SK-N-SH (cell line): Measurements from ENCODE around the gene LPA. TPM values are rescaled to one million over a fixed set of nuclear protein-coding genes. Genes with fewer than 3 reads are reported as not detected.

Experiments used
- CTCF ChIA-PET: fragments of 300-600, 350-600 bp; formaldehyde crosslinking; extraction: SDS; loops from one replicate; lab custom pipeline; 2021; lab: Yijun Ruan, JAX
- POLR2A ChIA-PET: fragments of 350-600 bp; sonication (Branson Sonifier 250); formaldehyde crosslinking; extraction: SDS; loops from one replicate; lab custom pipeline; 2020; ENCODE audit warnings: antibody characterized with exemption, inconsistent platforms; lab: Yijun Ruan, JAX
- DNase-seq: peaks from one replicate; pipeline ENCODE4 v3.0.0; 2012
- H2AFZ ChIP-seq: fragments of 200-600 bp; sonication (generic); 2 replicates; pipeline ENCODE4 v1.8.1; 2016; ENCODE audit warnings: antibody characterized with exemption, mild to moderate bottlenecking, low read depth
- H3F3A ChIP-seq: fragments of 200-600 bp; sonication (generic); replicated peaks from 2 replicates; pipeline ENCODE3; 2016; ENCODE audit warnings: antibody characterized with exemption, mild to moderate bottlenecking; ENCODE audit not compliant: insufficient read depth
- H3K27ac ChIP-seq, 2 experiments: fragments of 200-500 bp in 1 of 2; fragments of 200-600 bp in 1 of 2; sonication (Bioruptor generic) in 1 of 2; sonication (generic), shearing (Covaris generic) in 1 of 2; 2 replicates each; pipeline versions ENCODE4 v1.5.1 to v1.6.1; 2014 to 2016; ENCODE audit warnings: low read depth in 2 of 2, inconsistent platforms in 1 of 2, low read length in 1 of 2, mild to moderate bottlenecking in 1 of 2, mixed read lengths in 1 of 2
- H3K27me3 ChIP-seq: fragments of 200-600 bp; sonication (generic), shearing (Covaris generic); 2 replicates; pipeline ENCODE4 v1.6.1; 2016; ENCODE audit warnings: mixed run types; ENCODE audit not compliant: insufficient read depth
- H3K36me3 ChIP-seq, 2 experiments: fragments of 200-500 bp in 1 of 2; fragments of 200-600 bp in 1 of 2; sonication (Bioruptor generic) in 1 of 2; sonication (generic) in 1 of 2; replicated peaks in 1 of 2; 2 replicates each; pipeline versions ENCODE3 to v1.5.1; 2014 to 2016; ENCODE audit warnings: low read length in 1 of 2, mild to moderate bottlenecking in 1 of 2; ENCODE audit not compliant: insufficient read depth in 2 of 2, control insufficient read depth in 1 of 2
- H3K4me1 ChIP-seq, 2 experiments: fragments of 200-500 bp in 1 of 2; fragments of 200-600 bp in 1 of 2; sonication (Bioruptor generic) in 1 of 2; sonication (generic), shearing (Covaris generic) in 1 of 2; 2 replicates each; pipeline versions ENCODE4 v1.5.1 to v1.6.1; 2014 to 2016; ENCODE audit warnings: low read depth in 1 of 2, low read length in 1 of 2, mixed run types in 1 of 2; ENCODE audit not compliant: insufficient read depth in 2 of 2, control insufficient read depth in 1 of 2
- H3K4me2 ChIP-seq: fragments of 200-600 bp; sonication (generic), shearing (Covaris generic); 2 replicates; pipeline ENCODE4 v1.6.1; 2017; ENCODE audit warnings: mixed run types
- H3K4me3 ChIP-seq, 2 experiments: fragments of 200-500 bp in 1 of 2; fragments of 200-600 bp in 1 of 2; sonication (Bioruptor generic) in 1 of 2; sonication (generic), shearing (Covaris generic) in 1 of 2; 2 replicates each; pipeline versions ENCODE4 v1.5.1 to v1.8.1; 2014 to 2016; ENCODE audit warnings: low read depth in 2 of 2, inconsistent platforms in 1 of 2, low read length in 1 of 2, mild to moderate bottlenecking in 1 of 2, mixed read lengths in 1 of 2, moderate library complexity in 1 of 2
- H3K79me2 ChIP-seq: fragments of 200-600 bp; sonication (generic); 2 replicates; pipeline ENCODE4 v1.8.1; 2017; ENCODE audit warnings: mild to moderate bottlenecking; ENCODE audit not compliant: insufficient read depth
- H3K9ac ChIP-seq: fragments of 200-600 bp; sonication (generic); 2 replicates; pipeline ENCODE4 v1.6.1; 2017; ENCODE audit warnings: mixed run types
- H3K9me2 ChIP-seq: fragments of 200-600 bp; sonication (generic); 2 replicates; pipeline ENCODE4 v1.6.1; 2017; ENCODE audit warnings: mixed run types
- H3K9me3 ChIP-seq: fragments of 200-600 bp; sonication (generic); 2 replicates; pipeline ENCODE4 v1.6.1; 2017; ENCODE audit warnings: mixed run types, mild to moderate bottlenecking, moderate library complexity
- H4K20me1 ChIP-seq: fragments of 200-600 bp; sonication (generic); 2 replicates; pipeline ENCODE4 v1.6.1; 2017; ENCODE audit warnings: mild to moderate bottlenecking, mixed run types; ENCODE audit not compliant: insufficient read depth
- CHD2 ChIP-seq: fragments of 150-350 bp; IDR thresholded peaks from 2 replicates; pipeline ENCODE4 v1.6.1; 2018; ENCODE audit warnings: low read length; ENCODE audit not compliant: partially characterized antibody
- FOXM1 ChIP-seq: IDR thresholded peaks from 2 replicates; pipeline ENCODE4 v1.4.0; 2012; ENCODE audit warnings: low read depth, mild to moderate bottlenecking
- MEF2A ChIP-seq: IDR thresholded peaks from 2 replicates; pipeline ENCODE4 v1.4.0; 2012; ENCODE audit warnings: low read depth, borderline replicate concordance
- MXI1 ChIP-seq: IDR thresholded peaks from 2 replicates; pipeline ENCODE4 v1.6.1; 2012; ENCODE audit warnings: mild to moderate bottlenecking, low read depth, low read length, improper control_type of control experiment
- NFIC ChIP-seq: IDR thresholded peaks from 2 replicates; pipeline ENCODE4 v1.4.0; 2012; ENCODE audit warnings: borderline replicate concordance
- SMC3 ChIP-seq: IDR thresholded peaks from 2 replicates; pipeline ENCODE4 v1.6.1; 2012; ENCODE audit warnings: low read depth, low read length, improper control_type of control experiment
- TAF1 ChIP-seq: IDR thresholded peaks from 2 replicates; pipeline ENCODE4 v1.6.1; 2012; ENCODE audit warnings: low read depth, mild to moderate bottlenecking, low read length, moderate library complexity, borderline replicate concordance
- TCF12 ChIP-seq: IDR thresholded peaks from 2 replicates; pipeline ENCODE4 v1.4.0; 2012
- WGBS: methylation state at CpG from one replicate; pipeline ENCODE4 v1.1.6; 2017; ENCODE audit warnings: low lambda C conversion rate; 5-methylcytosine and 5-hydroxymethylcytosine counted together
- polyA plus RNA-seq, 3 experiments: library from polyadenylated mRNA; depleted of rRNA; stranded (reverse); fragments of >200 nt; gene quantifications; 2 replicates each; pipeline ENCODE4 v1.2.3, GENCODE V29; 2012
- TF ChIP-seq, protein P1 (sequence below): fragments of 200-600 bp; sonication (generic); IDR thresholded peaks from 2 replicates; pipeline ENCODE4 v1.6.1; 2017; ENCODE audit warnings: antibody characterized with exemption, mild to moderate bottlenecking, moderate library complexity
- TF ChIP-seq, protein P2 (sequence below): IDR thresholded peaks from 2 replicates; pipeline ENCODE4 v1.6.1; 2012; ENCODE audit warnings: mild to moderate bottlenecking, low read depth, low read length, moderate library complexity
- TF ChIP-seq, protein P3 (sequence below): IDR thresholded peaks from 2 replicates; pipeline ENCODE4 v1.4.0; 2012; ENCODE audit warnings: low read depth, borderline replicate concordance

Gene LPA
- polyA plus RNA-seq, 1 of the 3 experiments (the other 2 are of a cell fraction) = not detected

DNA sequence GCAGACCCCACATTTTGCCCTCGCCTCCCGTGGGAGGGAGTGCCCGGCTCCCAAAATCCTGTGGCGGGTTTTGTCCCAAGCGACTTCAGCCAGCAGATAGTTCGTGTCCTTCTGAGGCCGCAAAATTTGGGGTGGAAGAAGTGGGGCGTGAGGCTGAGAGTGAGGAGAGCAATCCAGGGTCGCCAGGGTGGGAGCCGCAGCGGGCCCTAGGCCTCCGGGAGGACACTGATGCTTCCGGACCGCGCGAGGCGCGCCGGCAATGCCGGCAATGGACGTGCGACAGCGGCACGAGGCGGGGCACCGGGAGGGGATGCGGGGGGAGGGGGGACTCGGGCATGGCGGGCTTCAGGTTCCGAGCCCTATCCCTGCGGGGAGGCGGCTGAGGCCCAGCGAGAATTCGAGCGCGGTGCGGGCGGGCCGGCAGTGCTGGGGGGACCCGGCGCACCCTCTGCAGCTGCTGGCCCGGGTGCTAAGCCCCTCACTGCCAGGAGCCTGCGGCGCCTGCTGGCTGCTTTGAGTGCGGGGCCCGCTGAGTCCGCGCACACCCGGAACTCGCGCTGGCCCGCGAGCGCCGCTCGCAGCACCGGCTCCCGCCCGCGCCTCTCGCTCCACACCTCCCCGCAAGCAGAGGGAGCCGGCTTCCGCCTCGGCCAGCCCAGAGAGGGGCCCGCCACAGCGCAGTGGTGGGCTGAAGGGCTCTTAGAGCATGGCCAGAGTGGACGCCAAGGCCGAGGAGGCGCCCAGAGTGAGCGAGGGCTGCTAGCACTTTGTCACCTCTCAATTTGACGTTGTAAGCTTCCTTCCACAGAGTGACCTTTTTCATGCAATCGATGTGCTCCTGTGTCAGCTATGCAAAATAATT lies 143.8 kb downstream of the LPA start (continued):
- TF ChIP-seq, protein P1, sequence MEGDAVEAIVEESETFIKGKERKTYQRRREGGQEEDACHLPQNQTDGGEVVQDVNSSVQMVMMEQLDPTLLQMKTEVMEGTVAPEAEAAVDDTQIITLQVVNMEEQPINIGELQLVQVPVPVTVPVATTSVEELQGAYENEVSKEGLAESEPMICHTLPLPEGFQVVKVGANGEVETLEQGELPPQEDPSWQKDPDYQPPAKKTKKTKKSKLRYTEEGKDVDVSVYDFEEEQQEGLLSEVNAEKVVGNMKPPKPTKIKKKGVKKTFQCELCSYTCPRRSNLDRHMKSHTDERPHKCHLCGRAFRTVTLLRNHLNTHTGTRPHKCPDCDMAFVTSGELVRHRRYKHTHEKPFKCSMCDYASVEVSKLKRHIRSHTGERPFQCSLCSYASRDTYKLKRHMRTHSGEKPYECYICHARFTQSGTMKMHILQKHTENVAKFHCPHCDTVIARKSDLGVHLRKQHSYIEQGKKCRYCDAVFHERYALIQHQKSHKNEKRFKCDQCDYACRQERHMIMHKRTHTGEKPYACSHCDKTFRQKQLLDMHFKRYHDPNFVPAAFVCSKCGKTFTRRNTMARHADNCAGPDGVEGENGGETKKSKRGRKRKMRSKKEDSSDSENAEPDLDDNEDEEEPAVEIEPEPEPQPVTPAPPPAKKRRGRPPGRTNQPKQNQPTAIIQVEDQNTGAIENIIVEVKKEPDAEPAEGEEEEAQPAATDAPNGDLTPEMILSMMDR = 0 out of 2 replicates have a peak, but pooled peaks have one; percentile 97
- TF ChIP-seq TAF1 (no peak), MEF2A (no peak), TCF12 (no peak), FOXM1 (no peak), NFIC (no peak), CHD2 (no peak), MXI1 (no peak)
- TF ChIP-seq, protein P2, sequence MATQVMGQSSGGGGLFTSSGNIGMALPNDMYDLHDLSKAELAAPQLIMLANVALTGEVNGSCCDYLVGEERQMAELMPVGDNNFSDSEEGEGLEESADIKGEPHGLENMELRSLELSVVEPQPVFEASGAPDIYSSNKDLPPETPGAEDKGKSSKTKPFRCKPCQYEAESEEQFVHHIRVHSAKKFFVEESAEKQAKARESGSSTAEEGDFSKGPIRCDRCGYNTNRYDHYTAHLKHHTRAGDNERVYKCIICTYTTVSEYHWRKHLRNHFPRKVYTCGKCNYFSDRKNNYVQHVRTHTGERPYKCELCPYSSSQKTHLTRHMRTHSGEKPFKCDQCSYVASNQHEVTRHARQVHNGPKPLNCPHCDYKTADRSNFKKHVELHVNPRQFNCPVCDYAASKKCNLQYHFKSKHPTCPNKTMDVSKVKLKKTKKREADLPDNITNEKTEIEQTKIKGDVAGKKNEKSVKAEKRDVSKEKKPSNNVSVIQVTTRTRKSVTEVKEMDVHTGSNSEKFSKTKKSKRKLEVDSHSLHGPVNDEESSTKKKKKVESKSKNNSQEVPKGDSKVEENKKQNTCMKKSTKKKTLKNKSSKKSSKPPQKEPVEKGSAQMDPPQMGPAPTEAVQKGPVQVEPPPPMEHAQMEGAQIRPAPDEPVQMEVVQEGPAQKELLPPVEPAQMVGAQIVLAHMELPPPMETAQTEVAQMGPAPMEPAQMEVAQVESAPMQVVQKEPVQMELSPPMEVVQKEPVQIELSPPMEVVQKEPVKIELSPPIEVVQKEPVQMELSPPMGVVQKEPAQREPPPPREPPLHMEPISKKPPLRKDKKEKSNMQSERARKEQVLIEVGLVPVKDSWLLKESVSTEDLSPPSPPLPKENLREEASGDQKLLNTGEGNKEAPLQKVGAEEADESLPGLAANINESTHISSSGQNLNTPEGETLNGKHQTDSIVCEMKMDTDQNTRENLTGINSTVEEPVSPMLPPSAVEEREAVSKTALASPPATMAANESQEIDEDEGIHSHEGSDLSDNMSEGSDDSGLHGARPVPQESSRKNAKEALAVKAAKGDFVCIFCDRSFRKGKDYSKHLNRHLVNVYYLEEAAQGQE = no peak

DNA sequence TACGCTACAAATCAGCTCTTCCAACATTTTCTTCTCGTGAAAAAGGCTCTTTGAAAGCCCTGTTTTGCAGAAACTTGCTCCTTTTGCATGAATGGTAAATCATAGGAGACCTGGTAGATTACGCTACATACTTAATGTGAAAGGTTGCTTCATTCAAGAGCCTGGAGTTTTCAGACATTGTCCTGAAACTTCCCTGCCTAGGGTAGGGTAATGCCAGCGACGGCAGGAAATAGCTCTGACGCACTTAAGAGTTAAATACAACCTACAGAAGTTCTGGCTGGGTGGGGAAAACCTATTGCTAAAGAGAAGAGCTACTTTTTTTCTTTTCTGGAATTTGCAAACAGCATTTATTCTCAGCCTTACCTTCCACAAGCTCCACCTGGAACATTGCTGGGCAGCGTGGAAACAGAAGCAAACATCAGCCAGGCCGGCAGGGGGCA lies 144.5 kb downstream of the LPA start:
- Histone ChIP-seq H2AFZ (peak overlapping the region; percentile 95; the same call in 1 of the 2 replicates), H3K4me2 (peak overlapping the region; percentile 89), H3F3A (no peaks in the 10 kb centered on the region), H3K4me3 (peak overlapping the region; percentile 55 to 78), H3K27ac (no peak overlapping the region), H3K9me2 (no peaks in the 10 kb centered on the region), H3K36me3 (no peaks in the 10 kb centered on the region), H4K20me1 (no peaks in the 10 kb centered on the region), H3K27me3 (no peaks in the 10 kb centered on the region; the same call in 1 of the 2 replicates), H3K9me3 (no peaks in the 10 kb centered on the region), H3K9ac (peak overlapping the region; percentile 42; the same call in 1 of the 2 replicates), H3K4me1 (peaks cover 0 to 2% of the 10 kb centered on the region in 2 experiments; a peak in 1 of 4 replicates), H3K79me2 (no peaks in the 10 kb centered on the region)
- DNase-seq = no peak
- TF ChIP-seq, protein P3, sequence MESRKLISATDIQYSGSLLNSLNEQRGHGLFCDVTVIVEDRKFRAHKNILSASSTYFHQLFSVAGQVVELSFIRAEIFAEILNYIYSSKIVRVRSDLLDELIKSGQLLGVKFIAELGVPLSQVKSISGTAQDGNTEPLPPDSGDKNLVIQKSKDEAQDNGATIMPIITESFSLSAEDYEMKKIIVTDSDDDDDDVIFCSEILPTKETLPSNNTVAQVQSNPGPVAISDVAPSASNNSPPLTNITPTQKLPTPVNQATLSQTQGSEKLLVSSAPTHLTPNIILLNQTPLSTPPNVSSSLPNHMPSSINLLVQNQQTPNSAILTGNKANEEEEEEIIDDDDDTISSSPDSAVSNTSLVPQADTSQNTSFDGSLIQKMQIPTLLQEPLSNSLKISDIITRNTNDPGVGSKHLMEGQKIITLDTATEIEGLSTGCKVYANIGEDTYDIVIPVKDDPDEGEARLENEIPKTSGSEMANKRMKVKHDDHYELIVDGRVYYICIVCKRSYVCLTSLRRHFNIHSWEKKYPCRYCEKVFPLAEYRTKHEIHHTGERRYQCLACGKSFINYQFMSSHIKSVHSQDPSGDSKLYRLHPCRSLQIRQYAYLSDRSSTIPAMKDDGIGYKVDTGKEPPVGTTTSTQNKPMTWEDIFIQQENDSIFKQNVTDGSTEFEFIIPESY = no peak
- TF ChIP-seq SMC3 = peak; percentile 57; the same call in 1 of the 2 replicates
- WGBS = 7% methylated on average over 8 of the region's 8 CpGs
- POLR2A ChIA-PET = no interaction called here
- CTCF ChIA-PET = interaction anchor here (0.6 to 8.4 kb wide), 22 partner anchors 9 to 851 kb away, joined by 3 to 97 read pairs (median 4); no protein-coding TSS in a partner anchor
